ENCODE measurements around the gene CHD9.

- TF ChIP-seq ARNTL (CRISPR knock-in tag; IDR thresholded peaks at IDR 0.05; ENCODE audit: borderline replicate concordance, low read depth): no peak
- TF ChIP-seq PATZ1 (CRISPR knock-in tag; IDR thresholded peaks at IDR 0.05; ENCODE audit: borderline replicate concordance): no peak
- no peak for TF ChIP-seq ZFP3 (CRISPR knock-in tag; IDR thresholded peaks at IDR 0.05)
- no peak for TF ChIP-seq ZFP30 (CRISPR knock-in tag; IDR thresholded peaks at IDR 0.05)
- no peak for TF ChIP-seq ESRRG (CRISPR knock-in tag; IDR thresholded peaks at IDR 0.05)
- TF ChIP-seq, protein P1, sequence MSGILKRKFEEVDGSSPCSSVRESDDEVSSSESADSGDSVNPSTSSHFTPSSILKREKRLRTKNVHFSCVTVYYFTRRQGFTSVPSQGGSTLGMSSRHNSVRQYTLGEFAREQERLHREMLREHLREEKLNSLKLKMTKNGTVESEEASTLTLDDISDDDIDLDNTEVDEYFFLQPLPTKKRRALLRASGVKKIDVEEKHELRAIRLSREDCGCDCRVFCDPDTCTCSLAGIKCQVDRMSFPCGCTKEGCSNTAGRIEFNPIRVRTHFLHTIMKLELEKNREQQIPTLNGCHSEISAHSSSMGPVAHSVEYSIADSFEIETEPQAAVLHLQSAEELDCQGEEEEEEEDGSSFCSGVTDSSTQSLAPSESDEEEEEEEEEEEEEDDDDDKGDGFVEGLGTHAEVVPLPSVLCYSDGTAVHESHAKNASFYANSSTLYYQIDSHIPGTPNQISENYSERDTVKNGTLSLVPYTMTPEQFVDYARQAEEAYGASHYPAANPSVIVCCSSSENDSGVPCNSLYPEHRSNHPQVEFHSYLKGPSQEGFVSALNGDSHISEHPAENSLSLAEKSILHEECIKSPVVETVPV (CRISPR knock-in tag; IDR thresholded peaks at IDR 0.05): no peak
- TF ChIP-seq SNAI2 (CRISPR knock-in tag; IDR thresholded peaks at IDR 0.05): no peak
- no peak for TF ChIP-seq OSR1 (CRISPR knock-in tag; IDR thresholded peaks at IDR 0.05)
- TF ChIP-seq ISL1 (CRISPR knock-in tag; IDR thresholded peaks at IDR 0.05): no peak
- no peak for TF ChIP-seq ZC3H10 (CRISPR knock-in tag; IDR thresholded peaks at IDR 0.05)
- TF ChIP-seq RARB (CRISPR knock-in tag; IDR thresholded peaks at IDR 0.05): no peak
- TF ChIP-seq CSDC2 (CRISPR knock-in tag; IDR thresholded peaks at IDR 0.05): no peak
- TF ChIP-seq PPARA (CRISPR knock-in tag; IDR thresholded peaks at IDR 0.05; ENCODE audit: borderline replicate concordance): no peak
- no peak for TF ChIP-seq GLIS3 (CRISPR knock-in tag; IDR thresholded peaks at IDR 0.05)
Observed at GRCh38 chr16:53058882-53059281, 4.1 kb downstream of the CHD9 start.

Data from SK-N-SH treated with all-trans-retinoic acid at 6 μM for 48 hours (cell line).